Measurements from ENCODE around the gene SPOCK1.
"Not testable (repeated sequence)": the region's sequence is repeated elsewhere in the genome, so short reads cannot be mapped to it uniquely, and the experiment has no call there.

Gene SPOCK1

DNA sequence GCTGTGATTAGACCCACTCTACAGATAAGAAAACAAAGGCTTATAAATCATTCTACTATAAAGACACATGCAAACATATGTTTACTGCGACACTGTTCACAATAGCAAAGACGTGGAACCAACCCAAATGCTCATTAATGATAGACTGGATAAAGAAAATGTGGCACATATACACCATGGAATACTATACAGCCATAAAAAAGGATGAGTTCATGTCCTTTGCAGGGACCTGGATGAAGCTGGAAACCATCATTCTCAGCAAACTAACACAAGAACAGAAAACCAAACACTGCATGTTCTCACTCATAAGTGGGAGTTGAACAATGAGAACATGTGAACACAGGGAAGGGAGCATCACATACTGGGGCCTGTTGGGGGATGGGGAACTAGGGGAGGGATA, 240.0 kb downstream of the SPOCK1 start:
- DNase-seq: not testable (repeated sequence)

DNA sequence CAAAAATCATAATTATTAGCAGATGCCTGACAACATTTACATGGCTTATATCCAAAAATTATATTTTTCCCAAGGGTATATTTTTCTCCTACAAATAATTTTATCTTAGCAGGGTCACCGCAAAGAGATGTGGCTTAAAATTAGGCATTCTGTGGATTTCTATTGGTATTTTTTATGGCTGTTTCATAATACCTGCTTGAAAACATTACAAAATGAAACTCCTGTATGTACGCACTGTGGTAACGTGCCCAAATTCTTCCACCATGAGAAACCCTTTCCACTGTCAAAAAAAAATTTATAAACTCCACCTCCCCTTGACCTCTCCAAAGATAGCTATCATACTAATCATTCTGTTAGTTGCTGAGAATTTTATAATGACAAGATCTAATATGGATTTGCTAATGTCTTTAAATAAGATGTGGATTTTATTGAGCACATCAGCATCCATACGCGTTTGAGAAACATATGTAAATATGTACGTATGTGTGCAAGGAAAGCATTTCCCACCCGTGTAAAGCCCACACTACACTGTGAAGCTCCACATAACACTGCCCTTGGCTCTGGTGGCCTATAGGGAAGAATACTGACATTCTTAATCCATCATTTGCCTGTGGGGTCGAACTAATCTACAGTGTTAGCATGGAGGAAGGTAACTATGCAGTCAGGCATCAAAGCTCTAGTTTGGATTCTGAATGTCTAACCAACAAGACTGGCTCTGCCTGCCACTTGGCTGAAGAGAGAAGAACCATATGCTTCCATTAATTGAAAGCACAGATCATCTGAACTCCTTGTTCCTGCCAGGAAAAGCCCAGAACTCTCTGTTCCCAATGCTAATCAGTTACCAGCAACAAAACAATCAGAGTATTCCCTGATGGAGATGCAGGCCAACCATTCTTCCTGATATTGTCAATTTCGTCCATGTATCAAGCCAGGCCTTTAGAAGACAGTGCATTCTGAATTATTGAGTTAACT, 244.7 kb downstream of the SPOCK1 start:
- DNase-seq: no peak

DNA sequence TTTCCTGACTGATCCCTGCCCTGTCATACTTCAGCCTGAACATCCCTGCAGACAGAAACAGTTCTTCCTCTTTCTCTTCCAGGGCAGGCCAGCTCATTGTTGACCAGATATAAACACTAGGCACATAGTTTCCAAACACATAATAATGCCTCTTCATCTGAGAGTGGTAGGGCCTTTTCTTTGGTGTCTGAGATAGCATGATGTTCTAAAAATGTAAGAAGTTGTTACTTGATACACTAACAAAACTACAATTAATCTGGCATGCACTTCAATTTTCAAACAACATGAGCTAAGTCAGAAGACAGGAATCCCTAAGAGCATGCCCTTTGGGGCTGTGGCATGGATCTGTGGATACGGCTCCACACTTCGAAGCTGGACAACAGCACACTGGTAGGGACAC, 246.6 kb downstream of the SPOCK1 start:
- DNase-seq: no peak

DNA sequence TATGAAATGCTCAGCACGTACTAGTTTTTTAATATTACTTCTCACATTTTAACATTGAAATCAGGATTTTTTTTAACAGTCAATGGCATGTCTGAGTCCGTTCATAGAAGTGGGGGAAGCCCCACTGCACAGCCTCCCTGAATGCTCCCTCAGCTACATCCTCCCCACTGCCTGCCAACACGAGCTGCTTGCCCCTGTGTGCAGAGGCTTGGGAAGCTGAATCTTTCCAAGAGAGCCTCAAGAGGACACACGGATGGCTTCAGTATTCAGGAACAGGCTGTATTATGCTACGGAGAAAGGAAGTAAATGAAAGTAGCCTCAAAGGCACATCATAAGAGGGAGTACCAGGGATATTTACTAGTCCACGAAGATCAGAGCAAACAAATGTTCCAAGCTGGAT, 248.7 kb downstream of the SPOCK1 start:
- no peak for DNase-seq

DNA sequence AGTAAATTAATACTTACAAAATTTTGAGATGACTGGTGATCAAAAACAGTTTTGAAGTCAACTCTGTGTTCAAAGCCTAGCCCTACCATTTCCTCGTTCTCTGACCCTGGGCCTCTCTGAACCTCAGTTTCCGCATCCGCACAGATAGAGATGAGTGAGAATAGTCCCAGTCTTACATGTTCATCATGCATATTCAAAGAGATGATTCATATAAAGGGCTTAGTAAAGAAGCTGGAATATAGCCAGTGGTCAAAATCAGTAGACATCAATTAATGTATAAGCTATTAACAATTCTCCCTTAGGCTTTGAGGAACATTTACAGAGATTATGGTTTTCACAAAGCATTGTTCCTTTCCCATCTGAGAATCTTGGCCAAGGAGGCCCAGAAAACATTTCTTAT, 250.6 kb downstream of the SPOCK1 start:
- DNase-seq: no peak

DNA sequence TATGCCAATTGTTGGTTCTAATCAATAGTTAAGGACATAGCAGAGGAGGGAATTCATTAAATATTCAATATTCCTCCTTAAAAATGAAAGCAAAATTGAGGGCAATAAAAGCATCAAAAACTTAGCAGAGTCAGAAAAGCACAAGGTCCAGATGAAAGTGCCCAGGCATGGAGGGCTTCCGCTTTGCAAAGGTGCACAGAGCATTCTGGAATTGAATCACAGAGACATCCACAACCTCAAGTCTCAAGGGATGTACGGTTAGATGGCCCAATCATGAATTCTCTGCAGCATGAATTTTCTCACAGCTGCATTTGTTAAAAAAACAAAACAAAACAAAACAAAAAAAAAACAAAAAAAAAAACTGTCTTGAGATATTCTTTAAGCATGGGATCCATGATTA, 253.7 kb downstream of the SPOCK1 start:
- DNase-seq: no peak

DNA sequence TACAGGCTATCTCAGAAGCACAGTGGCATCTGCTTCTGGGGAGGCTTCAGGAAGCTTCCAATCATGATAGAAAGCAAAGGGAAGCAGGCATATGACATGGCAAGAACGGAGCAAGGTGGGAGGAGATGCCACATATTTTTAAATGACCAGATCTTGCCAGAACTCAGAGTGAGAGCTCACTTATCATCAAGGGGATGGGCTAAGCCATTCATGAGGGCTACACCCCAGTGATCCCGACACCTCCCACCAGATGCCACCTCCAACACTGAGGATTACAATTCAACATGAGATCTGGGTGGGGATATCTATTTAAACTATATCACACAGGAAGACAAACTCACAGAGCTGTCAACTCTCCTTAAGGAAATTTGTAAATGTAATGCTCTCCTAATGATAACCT, 258.8 kb downstream of the SPOCK1 start:
- no peak for DNase-seq

DNA sequence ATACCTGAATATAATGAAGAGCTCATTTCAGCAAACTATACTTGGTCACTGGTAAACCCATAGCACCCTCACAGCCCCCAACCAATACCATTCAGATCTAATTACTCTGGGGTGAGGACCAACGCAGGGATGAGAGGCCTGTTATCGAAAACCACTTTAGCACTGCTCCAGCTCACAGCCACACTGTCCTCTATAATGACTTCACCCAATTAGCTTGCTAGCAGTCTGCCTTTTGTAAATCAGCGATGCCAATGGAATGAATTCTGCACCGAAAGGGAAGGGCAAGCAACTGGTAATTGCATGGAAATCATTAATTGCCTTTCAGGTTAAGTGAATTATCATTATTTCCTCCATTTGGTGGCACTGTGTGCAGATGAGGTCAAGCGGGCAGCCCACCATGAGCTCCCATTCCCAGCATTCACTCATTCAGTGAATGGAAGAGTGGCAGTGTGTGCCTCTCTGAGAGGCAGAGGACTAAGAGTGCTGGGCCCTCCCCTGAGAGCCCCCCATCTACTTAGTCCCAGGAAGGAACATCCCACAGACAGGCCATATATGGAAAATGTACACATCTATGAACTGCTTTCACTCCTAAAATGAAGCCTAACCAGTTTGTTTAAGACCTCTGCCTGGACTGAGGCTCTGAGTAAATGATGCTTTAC, 262.1 kb downstream of the SPOCK1 start:
- DNase-seq: no peak

DNA sequence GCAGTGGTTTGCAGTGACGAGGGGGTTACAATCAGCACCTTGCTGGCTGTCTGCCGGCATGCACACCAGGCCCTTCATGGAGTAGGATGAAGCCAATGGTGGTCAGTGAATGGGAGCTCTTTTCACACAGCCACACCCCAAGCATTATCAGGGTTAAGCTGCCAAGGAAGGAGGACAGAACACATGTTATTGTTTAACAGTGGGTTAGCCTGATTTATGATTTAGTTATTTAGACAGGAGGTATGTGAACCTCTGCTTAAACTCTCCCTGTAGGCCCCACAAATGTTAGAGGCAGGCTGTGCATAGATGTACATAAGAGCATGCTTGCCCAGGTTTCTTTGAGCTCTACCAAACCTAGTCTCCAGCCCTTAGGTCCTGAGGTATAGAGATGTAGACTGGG, 262.9 kb downstream of the SPOCK1 start:
- DNase-seq: no peak

DNA sequence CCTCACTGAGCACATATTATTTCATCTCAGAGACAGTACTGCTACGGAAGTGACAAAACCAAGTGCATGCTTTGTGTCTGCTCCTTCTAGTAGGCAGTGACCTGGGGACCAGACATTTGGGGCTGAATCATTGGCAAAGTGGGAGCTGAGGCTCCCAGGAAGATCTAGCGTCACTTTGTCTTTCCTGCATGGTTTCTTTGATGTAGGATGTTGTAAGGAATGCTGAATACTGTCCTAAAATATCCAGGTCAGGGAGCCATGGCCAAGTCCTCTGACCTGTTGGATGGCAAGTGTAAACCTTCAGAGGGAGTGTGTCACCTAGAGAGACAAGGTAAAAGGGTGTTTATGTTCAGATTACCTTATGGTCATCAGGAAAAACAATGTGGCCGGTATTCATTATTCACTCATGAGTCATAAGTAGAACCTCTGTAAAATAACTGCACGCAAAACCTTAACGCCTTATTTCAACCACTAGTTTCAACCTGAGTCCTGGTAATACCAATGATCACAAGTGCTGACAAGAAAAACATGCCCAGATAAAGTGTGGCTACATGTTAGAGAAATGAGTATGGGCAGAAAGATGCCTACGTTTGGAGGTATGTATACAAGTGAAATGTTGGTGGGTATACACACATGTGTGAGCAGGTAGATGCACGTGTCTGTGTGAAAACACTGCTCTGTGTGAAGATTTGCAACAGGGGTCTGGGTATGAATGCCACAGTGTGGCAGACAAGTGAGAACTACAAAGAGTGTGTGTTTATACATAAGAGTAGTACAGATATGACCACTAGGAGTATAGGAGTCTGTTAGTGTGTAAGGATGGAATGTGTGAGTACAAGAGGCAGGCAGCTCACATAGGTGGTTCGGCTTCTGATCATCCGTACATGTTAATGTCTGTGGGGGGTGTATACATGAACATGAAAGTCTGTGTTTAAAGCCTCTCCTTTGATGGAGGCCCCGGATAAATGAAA, 263.9 kb downstream of the SPOCK1 start:
- no peak for DNase-seq

DNA sequence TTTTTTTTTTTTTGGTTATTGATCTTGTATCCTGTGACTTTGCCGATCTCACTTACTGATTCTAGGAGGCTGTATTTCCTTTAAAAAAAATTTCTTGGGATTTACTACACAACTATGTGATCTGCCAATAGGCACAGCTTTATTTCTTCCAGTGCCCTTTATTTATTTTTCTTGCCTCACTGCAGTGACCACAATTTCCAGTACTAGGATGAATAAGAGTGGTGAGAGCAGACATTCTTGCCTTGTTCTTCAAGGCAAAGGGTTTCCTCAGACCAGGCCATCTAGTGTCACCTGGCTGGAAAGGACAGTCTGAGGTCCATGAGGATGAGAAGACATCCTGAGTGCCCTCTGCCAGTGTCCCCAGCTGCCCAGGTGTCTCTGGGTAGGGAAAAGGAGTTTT, 265.4 kb downstream of the SPOCK1 start:
- DNase-seq: no peak

DNA sequence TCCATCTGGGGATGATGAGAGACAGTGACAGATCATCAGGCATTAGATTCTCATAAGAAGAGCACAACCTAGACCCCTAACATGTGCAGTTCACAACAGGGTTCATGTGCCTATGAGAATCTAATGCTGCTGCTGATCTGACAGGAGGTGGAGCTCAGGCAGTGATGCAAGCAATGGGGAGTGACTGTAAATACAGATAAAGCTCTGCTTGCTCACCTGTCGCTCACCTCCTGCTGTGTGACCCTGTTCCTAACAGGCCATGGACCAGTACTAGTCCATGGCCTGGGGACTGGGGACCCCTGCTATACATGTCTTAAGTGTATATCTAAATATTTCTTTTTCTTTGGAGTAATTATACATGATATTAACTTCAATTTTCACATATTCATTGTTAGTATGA, 265.8 kb downstream of the SPOCK1 start:
- DNase-seq: not testable (repeated sequence)

DNA sequence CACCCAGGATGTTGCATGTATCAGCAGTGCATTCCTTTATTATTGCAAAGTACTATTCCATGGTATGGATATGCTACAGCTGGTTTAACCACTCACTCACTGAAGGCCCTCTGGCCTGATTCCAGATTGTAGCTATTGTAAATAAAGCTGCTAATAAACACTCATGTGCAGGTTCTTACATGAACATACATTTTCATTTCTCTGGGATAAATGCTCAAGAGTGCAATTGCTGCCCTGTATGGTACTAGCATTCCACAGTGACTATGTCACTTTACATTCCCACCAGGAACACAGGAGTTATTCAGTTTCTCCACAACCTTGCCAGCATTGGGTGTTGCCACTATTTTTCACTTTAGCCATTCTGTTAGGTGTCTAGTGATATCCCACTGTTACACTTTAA, 267.6 kb downstream of the SPOCK1 start:
- no peak for DNase-seq

DNA sequence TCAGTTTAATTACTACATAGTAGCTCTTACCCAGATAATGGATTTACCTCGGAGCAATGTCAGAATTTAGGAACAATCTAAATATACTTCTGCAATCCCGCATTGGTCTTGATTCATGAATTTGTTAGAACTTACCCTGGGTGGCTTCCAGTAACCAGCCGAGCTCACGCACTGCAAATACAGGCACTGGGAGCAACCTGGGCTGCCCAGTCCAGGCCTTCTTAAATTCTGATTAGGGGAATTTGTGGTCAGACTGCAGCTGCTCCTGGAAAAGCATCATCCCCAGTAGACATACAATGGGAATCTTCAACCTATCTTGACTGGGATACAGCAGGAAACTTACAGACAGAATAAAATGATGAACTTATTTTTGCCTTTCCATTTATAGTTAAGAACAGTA, 270.3 kb downstream of the SPOCK1 start:
- no peak for DNase-seq

DNA sequence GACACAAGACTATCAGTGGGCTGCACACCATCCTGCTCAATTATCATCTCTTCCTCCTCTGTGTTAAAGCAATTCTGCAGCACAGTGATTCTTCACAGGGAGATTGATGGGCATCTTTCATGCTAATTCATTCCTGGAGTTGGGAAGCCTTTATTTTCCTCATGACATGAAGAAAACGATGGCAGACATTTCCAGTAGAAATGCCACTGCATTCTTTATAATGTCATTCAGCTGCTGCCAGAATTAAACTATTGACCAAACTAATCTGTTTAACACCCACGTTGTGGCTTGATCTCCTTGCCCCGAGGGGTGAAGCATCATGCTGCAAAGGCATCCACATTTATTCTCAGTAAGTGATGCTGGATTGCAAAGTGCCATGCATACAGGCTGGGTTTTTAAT, 273.0 kb downstream of the SPOCK1 start:
- DNase-seq: no peak

DNA sequence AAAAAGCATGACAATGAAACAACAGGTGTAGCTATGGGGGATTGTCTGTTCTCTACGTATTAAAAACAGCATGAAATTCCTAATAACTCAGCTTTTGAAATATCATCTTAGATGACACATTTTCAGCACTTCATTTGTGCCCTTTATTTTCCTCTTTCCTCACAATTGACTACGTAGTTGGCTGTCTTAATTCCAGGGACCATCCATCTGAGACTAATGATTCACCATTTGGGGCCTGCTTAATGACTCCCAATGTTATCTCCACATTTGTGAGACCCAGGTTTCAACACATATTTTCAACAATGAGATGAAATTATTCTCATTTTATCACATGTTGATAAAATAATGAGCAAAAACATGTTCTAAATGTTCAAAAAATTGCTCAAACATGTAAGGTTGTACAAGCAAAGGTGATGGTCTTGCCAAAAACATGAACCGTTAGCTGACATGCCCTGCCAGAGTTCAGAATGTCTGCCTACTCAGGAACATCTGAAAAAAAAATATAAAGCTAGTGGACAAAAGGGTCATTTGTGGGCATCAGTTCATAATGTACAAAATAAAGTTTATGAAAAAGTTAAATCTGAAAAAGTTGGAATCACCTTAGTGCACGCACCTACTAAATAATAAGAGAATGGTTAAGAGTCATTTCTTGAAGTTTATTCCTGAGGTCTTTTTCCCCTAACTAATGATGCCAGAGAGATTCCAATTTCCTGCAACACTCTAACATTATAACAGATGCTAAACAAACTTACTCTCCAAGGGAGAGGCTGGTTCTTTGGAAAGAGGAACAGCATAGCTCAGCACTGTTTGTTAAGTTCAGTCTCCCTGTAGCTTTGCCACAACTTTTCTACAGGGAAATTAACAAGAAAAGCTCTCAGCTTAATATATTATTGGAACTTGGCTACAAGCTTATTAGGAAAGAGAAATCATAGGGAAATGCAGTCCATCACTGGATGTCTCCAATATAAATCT, 275.5 kb downstream of the SPOCK1 start:
- no peak for DNase-seq

DNA sequence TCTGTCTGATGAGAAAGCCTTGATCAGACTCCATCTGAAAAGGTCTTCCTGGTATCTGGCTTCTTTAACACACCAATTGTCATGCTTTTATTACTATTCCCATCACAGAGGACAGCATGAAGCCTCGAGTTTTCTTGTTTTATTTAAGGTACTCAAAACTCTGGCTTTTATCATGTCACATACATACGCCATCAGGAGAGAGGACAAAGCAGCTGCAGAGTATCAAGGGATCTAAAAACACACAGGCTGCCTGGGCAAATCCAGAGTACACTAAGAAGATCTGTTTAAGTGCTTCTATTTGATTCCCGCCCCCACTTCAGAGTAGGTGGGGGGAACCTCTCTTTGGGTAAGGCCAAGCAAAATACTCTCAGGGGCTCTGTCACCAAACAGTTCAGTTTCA, 277.2 kb downstream of the SPOCK1 start:
- DNase-seq: no peak

DNA sequence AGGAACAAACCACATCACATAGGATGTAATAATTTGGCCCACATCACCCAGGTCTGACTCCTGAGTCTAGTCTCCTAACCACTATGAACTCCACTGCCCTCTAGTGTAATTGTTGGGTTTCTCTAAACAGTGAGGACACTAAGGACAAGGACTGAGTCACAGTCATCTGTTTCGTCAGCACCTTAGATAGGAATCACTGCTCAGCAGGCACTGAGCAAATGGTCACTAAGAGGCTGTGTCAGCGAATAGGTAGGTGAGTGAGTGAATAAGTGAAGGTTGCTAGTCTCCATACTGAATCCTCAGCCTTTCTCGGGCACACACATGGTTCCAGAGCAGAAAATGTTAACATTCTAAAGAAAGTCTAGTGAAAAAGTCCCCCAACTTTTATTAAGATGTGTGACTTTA, 278.6 kb downstream of the SPOCK1 start:
- no peak for DNase-seq

DNA sequence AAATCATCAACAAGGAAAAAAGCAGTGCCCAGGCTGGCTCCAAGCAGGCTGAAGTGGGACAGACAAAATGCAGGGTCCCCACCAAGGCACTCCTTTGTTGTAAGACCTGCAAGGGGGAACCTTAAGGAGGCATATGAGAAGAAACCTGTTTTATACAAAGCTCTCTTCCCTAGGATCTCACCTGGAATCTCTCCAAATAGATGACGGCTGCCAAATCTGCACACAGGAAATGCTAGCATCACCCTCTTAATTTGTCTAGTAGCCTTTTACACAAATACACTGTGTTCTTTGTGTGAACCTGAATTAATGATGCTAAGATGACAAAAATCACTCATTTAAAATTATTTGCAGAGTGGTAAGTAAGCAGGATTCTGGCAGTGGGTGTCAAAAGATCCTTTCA, 280.2 kb downstream of the SPOCK1 start:
- DNase-seq: no peak

DNA sequence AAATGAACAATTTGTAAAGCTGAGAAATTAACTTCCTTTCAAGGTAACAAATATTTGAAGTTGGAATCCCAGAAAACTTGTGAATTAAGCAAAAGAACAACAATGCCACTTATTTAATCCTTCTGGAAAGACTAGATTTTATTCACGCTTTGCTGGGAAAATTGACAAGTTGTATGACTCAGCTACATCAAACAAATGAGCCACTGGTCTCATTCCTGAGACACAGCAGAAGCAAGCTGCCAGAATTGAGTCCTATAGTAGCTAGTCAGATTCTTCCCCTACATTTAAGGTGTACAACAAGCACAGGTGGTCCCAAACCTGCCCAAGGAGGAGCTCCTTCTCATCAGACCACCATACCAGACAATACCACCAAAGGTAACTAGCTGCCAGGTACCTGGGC, 280.7 kb downstream of the SPOCK1 start:
- no peak for DNase-seq

DNA sequence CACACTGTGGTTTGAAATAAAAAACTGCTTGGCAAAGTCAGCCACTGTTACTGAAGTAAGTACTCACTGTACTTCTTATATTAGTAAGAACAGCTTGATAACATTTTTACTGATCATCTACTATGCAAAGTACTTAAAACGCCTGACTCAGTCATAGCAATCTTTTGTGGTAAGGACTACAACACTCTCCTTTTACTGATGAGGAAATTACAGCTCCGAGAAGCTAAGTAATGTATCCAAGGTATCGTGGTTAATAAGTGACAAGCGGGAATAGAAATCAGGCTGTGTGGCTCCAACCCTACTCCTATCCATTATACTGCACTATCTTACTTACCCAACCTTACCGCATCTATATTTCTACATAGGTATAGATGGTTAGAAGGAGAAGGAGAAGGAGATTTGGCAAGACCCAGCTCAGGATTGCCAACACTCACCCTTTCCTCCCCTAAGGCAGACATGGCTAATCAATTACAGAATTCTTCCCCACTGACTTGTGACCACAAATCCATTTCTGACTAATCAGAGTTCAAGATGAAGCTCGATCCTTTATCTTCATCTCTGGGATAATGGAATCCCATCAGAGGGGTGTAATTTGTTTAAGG, 281.4 kb downstream of the SPOCK1 start:
- no peak for DNase-seq

All from stimulated activated CD4-positive, alpha-beta T cell treated with anti-CD3 and anti-CD28 coated beads, Interleukin-4, amount 100 ng/mL, for 4 hours (primary cell).